GM12878 (cell line): ENCODE results near the gene CMTM4.

Experiments used
- CBFB ChIP-seq: IDR thresholded peaks from 2 replicates; pipeline ENCODE4 v1.6.1; 2016; ENCODE audit warnings: antibody characterized with exemption, low read depth
- CTCF ChIP-seq, 3 experiments: IDR thresholded peaks in 2 of 3; conservative IDR thresholded peaks in 1 of 3; 2 replicates each; pipeline ENCODE4 v1.5.1; 2011; ENCODE audit warnings: low read depth in 3 of 3, low read length in 3 of 3, mild to moderate bottlenecking in 3 of 3, control low read depth in 2 of 3, moderate library complexity in 2 of 3, inconsistent platforms in 1 of 3, mixed read lengths in 1 of 3; ENCODE audit not compliant: control insufficient read depth in 2 of 3, insufficient read depth in 1 of 3; ENCODE audit errors: extremely low read depth in 1 of 3
- EGR1 ChIP-seq, 2 experiments: IDR thresholded peaks; 1 replicate in 1 of 2; 2 replicates in 1 of 2; pipeline ENCODE4 v1.6.1; 2011 to 2012; ENCODE audit warnings: low read depth in 2 of 2, low read length in 2 of 2, borderline replicate concordance in 1 of 2, mild to moderate bottlenecking in 1 of 2, moderate library complexity in 1 of 2
- EZH2 ChIP-seq: IDR thresholded peaks from 2 replicates; pipeline ENCODE4 v1.6.1; 2012; ENCODE audit warnings: low read depth, mild to moderate bottlenecking, control low read depth, inconsistent platforms, low read length, borderline replicate concordance; ENCODE audit not compliant: control insufficient read depth
- PAX5 ChIP-seq: IDR thresholded peaks from 2 replicates; pipeline ENCODE4 v1.6.1; 2011; ENCODE audit warnings: low read depth, low read length, borderline replicate concordance
- POLR2A ChIP-seq: IDR thresholded peaks from 2 replicates; pipeline ENCODE4 v1.6.1; 2011; ENCODE audit warnings: low read depth, mild to moderate bottlenecking, low read length
- POLR2AphosphoS5 ChIP-seq: IDR thresholded peaks from 2 replicates; pipeline ENCODE4 v1.6.1; 2011; ENCODE audit warnings: mild to moderate bottlenecking, low read length, inconsistent platforms
- STAT1 ChIP-seq: fragments of 450-650 bp; conservative IDR thresholded peaks from 2 replicates; pipeline ENCODE4 v1.6.1; 2014; ENCODE audit warnings: antibody characterized with exemption, mild to moderate bottlenecking
- ZZZ3 ChIP-seq: IDR thresholded peaks from 2 replicates; pipeline ENCODE4 v1.6.1; 2011; ENCODE audit warnings: low read depth; ENCODE audit not compliant: control insufficient read depth, insufficient read length

GRCh38 chr16:66687906-66688625 is 8.5 kb downstream of the CMTM4 start:
- TF ChIP-seq POLR2AphosphoS5: no peak
- no peak for TF ChIP-seq ZZZ3
- no peak for TF ChIP-seq CTCF (IDR thresholded peaks at IDR 0.05 in 2 of 3, conservative IDR thresholded peaks at IDR 0.05 in 1 of 3; ENCODE audit: control insufficient read depth in 2 of 3, extremely low read depth in 1 of 3, insufficient read depth in 1 of 3, low read depth in 3 of 3, low read length in 3 of 3)
- TF ChIP-seq PAX5: no peak
- no peak for TF ChIP-seq EZH2
- TF ChIP-seq STAT1: no peak
- no peak for TF ChIP-seq CBFB
- no peak for TF ChIP-seq EGR1 (IDR thresholded peaks at IDR 0.05; ENCODE audit: borderline replicate concordance in 1 of 2, low read depth in 2 of 2, low read length in 2 of 2)
- no peak for TF ChIP-seq POLR2A
